Smooth muscle cell (in vitro differentiated cells): Measurements from ENCODE around the gene SLC12A7. TPM values are rescaled to one million over a fixed set of nuclear protein-coding genes. Genes with fewer than 3 reads are reported as not detected.

Experiments used
- DNase-seq: peaks from one replicate; lab custom pipeline; 2025; ENCODE audit not compliant: unreplicated experiment; lab: John Stamatoyannopoulos, UW
- H2AFZ ChIP-seq: fragments of 200-600 bp; sonication (generic); 2 replicates; pipeline ENCODE4 v1.6.0; 2016; ENCODE audit warnings: antibody characterized with exemption, low read depth, mild to moderate bottlenecking
- H3F3A ChIP-seq: fragments of 200-600 bp; sonication (generic); 2 replicates; pipeline ENCODE4 v1.6.0; 2017; ENCODE audit warnings: antibody characterized with exemption, low read depth
- H3K27ac ChIP-seq: fragments of 200-600 bp; sonication (generic); 2 replicates; pipeline ENCODE4 v1.5.1; 2016; ENCODE audit warnings: low read depth, mild to moderate bottlenecking
- H3K27me3 ChIP-seq: fragments of 200-600 bp; sonication (generic); 2 replicates; pipeline ENCODE4 v1.6.1; 2016; ENCODE audit warnings: low read depth, mild to moderate bottlenecking
- H3K36me3 ChIP-seq: fragments of 200-600 bp; sonication (generic); 2 replicates; pipeline ENCODE4 v1.5.1; 2016; ENCODE audit warnings: low read depth
- H3K4me1 ChIP-seq: fragments of 200-600 bp; sonication (generic); 2 replicates; pipeline ENCODE4 v1.5.1; 2016; ENCODE audit warnings: low read depth
- H3K4me2 ChIP-seq: fragments of 200-600 bp; sonication (generic); 2 replicates; pipeline ENCODE4 v1.6.0; 2016; ENCODE audit warnings: mild to moderate bottlenecking
- H3K4me3 ChIP-seq: fragments of 200-600 bp; sonication (generic); 2 replicates; pipeline ENCODE4 v1.5.1; 2016; ENCODE audit warnings: mild to moderate bottlenecking
- H3K79me2 ChIP-seq: fragments of 200-600 bp; sonication (generic); 2 replicates; pipeline ENCODE4 v1.6.0; 2016; ENCODE audit warnings: low read depth, mild to moderate bottlenecking
- H3K9ac ChIP-seq: fragments of 200-600 bp; sonication (generic); 2 replicates; pipeline ENCODE4 v1.6.0; 2016; ENCODE audit warnings: low read depth
- H3K9me3 ChIP-seq: fragments of 200-600 bp; sonication (generic); replicated peaks from 2 replicates; pipeline ENCODE4 v1.5.1; 2016; ENCODE audit warnings: low read depth
- H4K20me1 ChIP-seq: fragments of 200-600 bp; sonication (generic); 2 replicates; pipeline ENCODE4 v1.6.0; 2016; ENCODE audit warnings: low read depth
- CTCF ChIP-seq: fragments of 200-600 bp; sonication (generic); IDR thresholded peaks from 2 replicates; pipeline ENCODE4 v1.5.1; 2017; ENCODE audit warnings: borderline replicate concordance, mild to moderate bottlenecking, antibody characterized with exemption; ENCODE audit not compliant: insufficient read depth, poor library complexity, severe bottlenecking
- WGBS: methylation state at CpG from one replicate; pipeline ENCODE4 v1.1.7; 2016; ENCODE audit warnings: low lambda C conversion rate; 5-methylcytosine and 5-hydroxymethylcytosine counted together
- polyA plus RNA-seq: library from polyadenylated mRNA; unstranded; fragments of >200 nt; fragmentation: Nextera tagmentation; extraction: Ambion mirVana; gene quantifications from 2 replicates; pipeline ENCODE4 v1.2.1, GENCODE V29; 2016
- total RNA-seq: library from RNA; depleted of rRNA; stranded (reverse); fragments of >200 nt; gene quantifications from 2 replicates; pipeline ENCODE4 v1.2.3, GENCODE V29; 2014

Gene SLC12A7
- total and polyA plus RNA-seq, 2 experiments from 2014 or later = 6.1 to 15.2 TPM

GRCh38 chr5:1144638-1145396 is 33.0 kb upstream of the SLC12A7 start:
- H3F3A ChIP-seq = no peaks in the 10 kb centered on the region
- no peaks in the 10 kb centered on the region for H3K79me2 ChIP-seq
- no peaks in the 10 kb centered on the region for H4K20me1 ChIP-seq
- WGBS = 91% methylated on average over 25 of the region's 25 CpGs
- H3K4me2 ChIP-seq = no peak overlapping the region
- no peak for TF ChIP-seq CTCF
- H3K9ac ChIP-seq = no peak overlapping the region
- H3K36me3 ChIP-seq = no peaks in the 10 kb centered on the region
- no peak overlapping the region for H3K27ac ChIP-seq
- no peak overlapping the region for H2AFZ ChIP-seq
- no peaks in the 10 kb centered on the region for H3K9me3 ChIP-seq
- no peak overlapping the region for H3K4me3 ChIP-seq
- no peak for DNase-seq
- no peaks in the 10 kb centered on the region for H3K27me3 ChIP-seq
- H3K4me1 ChIP-seq = no peaks in the 10 kb centered on the region

- H2AFZ ChIP-seq = no peak overlapping the region
- H3K27ac ChIP-seq = no peak overlapping the region
- H3K27me3 ChIP-seq = no peaks in the 10 kb centered on the region
- no peak for TF ChIP-seq CTCF
- H3K79me2 ChIP-seq = no peaks in the 10 kb centered on the region
- no peaks in the 10 kb centered on the region for H3K9me3 ChIP-seq
- H3K4me2 ChIP-seq = no peak overlapping the region
- WGBS = 90% methylated on average over 17 of the region's 19 CpGs
- no peak for DNase-seq
- no peaks in the 10 kb centered on the region for H3K36me3 ChIP-seq
- H3K4me1 ChIP-seq = no peaks in the 10 kb centered on the region
- H3K4me3 ChIP-seq = no peak overlapping the region
- no peaks in the 10 kb centered on the region for H4K20me1 ChIP-seq
- no peaks in the 10 kb centered on the region for H3F3A ChIP-seq
- no peak overlapping the region for H3K9ac ChIP-seq
Observed at GRCh38 chr5:1144089-1144488, 32.2 kb upstream of the SLC12A7 start.

- TF ChIP-seq CTCF = no peak
- Histone ChIP-seq H3F3A (no peaks in the 10 kb centered on the region), H3K27me3 (no peaks in the 10 kb centered on the region), H3K4me2 (no peak overlapping the region), H2AFZ (no peak overlapping the region), H3K79me2 (no peaks in the 10 kb centered on the region), H3K9me3 (no peaks in the 10 kb centered on the region), H4K20me1 (no peaks in the 10 kb centered on the region), H3K27ac (no peak overlapping the region), H3K36me3 (no peaks in the 10 kb centered on the region), H3K9ac (no peak overlapping the region), H3K4me1 (no peaks in the 10 kb centered on the region), H3K4me3 (no peak overlapping the region)
- DNase-seq = no peak
- 90% methylated on average over 7 of the region's 7 CpGs for WGBS
Observed at GRCh38 chr5:1143670-1143951, 31.7 kb upstream of the SLC12A7 start.
